Measurements from ENCODE around the gene WBP2.

WBP2 gene

GRCh38 chr17:75845058-75845711 lies 9.9 kb downstream of the WBP2 start:
- peak in 1 of 2 donors; percentile 28 for DNase-seq (ENCODE audit: low read depth in 2 of 2, low spot score in 1 of 2)

DNA sequence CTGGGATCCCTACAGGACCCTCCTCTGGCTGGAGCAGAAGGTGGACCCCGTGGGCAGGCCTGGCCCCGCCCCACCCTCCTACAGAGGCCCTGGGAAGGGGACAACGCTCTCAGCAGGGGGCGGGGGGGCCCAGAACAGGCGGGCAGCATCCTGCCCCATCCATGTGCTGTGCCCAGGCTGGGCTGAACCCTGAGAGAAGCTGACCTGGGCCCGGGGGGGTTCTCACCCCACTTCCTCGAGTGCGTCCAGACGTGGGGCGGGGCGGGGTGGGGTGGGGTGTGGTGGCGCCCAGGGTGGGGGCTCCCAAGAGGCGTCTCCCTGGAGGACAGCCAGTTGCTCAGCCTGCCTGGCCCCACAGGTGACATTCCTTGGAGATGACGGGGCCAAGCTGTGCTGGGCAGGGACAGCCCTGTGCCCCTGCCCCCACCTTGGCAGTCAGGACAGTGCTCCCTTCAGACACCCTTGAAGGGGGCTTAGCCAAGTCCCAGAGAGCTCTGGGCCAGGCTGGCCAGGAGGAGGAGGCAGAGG lies 10.5 kb downstream of the WBP2 start:
- no peak for DNase-seq (ENCODE audit: low read depth in 2 of 2, low spot score in 1 of 2)

DNA sequence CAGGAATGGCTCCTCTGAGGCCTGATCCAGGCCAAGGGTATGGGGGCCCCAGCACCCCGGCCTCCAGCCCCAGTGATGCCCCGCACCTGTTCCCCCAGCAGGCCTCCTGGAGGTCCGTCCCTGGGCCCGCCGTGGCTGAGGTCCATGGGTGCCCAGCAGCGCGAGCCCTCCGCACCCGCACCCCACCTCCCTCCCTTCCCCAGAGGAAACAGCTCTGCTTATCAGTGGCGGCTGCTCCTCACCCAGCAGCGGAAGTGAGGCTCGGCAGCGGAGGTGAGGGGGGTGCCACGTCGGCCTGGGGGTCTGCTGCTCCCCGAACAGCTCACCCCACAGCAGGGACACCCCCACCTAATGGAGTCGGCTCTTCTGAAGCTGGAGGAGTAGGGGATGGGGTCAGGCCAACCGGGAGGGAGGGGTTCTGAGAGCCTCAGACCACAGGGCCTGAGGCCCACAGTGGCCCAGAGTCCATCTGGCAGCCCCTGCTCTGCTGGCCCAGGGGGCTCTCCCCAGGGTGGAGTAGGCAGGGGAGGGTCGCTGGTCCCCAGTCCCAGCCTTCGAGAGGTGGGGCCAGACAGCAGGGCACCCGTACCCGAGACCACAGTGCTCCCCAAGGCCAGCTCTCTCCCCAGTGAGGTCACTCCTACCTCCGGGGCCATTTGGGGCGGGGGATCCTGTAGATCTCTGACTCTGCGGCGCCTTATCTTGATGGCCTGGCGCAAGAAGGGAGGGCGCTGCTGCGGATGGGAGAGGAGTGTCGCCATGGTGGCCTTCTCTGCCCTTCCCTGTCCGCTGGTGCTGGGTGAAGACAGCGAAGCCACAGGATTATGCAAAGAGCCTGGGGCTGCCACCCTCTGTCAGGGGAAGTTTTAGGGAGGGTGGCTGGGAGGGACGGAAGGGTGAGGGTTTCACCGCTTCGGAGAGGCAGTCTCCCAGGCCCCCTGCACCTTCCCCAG lies 11.3 kb downstream of the WBP2 start, which contains the start of gene UNC13D:
TSS of gene UNC13D (minus strand) at position 828 of the 953 bp plus-strand sequence. CDS start at position 761, 67 bp downstream.
- peak in 1 of 2 donors; percentile 44 for DNase-seq (ENCODE audit: low read depth in 2 of 2, low spot score in 1 of 2)

DNA sequence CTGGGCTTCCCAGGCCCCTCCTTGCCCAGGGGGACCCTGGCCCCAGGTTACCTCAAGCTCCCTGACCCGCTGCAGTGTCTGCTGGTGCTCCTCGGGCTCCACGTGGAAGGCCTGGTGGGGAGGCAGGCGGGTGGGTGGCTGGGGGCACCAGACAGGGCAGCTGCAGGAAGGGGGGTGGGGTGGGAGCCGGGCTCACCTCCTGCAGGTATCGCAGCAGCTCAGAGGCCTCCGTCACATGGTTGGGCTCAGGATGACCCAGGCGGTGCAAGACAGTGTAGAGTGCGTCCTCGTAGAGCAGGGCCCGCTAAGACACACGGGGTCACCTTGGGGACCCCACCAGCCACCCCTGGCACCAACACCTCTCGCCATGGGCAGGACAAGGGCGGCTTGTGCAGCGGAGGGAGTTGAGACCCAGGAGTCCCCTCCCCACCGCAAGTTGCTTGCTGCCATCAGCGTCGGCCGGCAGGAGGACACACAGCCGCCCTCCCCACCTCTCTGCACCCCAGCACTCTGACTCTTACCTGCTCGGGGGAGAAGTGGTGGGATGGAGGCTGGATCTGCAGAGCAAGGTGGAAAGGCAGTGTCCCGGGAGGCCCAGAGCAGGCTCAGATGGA lies 12.1 kb downstream of the WBP2 start:
- no peak for DNase-seq (ENCODE audit: low read depth in 2 of 2, low spot score in 1 of 2)

GRCh38 chr17:75842411-75842810 lies 12.7 kb downstream of the WBP2 start:
- DNase-seq (ENCODE audit: low read depth in 2 of 2, low spot score in 1 of 2) = no peak

- DNase-seq (ENCODE audit: low read depth in 2 of 2, low spot score in 1 of 2) = no peak
These were observed 14.4 kb downstream of the WBP2 start for GRCh38 chr17:75840799-75841164.

DNA sequence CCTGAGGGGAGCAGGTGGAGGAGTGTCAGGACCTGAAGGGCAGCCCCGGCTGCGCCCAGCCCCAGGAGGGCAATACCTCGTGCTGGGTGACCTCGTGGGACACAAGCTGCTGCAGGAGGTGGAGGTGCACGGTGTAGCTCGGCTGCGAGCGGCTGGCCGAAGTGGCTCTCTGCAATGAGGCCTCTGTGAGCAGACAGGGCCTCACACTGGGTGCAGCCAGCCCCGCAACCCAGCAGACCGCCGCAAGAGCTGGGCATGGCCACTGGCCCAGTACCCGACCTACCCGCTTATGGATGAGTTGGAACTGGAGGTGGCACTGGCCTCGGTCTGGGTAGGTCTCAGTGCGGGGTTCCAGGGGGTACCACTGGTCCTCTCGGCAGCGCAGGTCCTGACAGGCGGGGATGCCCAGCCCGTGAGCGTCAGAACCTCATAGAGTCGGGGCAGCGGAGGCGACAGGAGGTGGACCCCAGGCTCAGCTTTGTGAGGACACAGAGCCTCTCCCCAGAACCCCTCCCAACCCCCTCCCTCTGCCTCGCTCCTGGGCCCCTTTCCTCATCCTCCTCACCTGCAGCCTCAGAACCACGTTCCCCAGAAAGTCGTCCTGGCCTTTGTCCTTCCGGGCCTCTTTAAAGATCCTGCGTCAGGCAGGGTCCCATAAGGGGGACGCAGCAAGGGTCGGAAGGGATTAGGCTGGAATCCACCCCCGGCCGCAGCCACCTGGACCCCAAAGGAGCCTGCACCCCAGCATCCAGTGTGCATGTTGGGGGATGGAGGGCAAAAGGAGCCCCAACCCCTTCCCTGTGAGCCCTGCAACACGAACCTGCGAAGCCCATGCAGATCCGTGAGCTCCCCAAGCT lies 15.0 kb downstream of the WBP2 start:
- no peak for DNase-seq (ENCODE audit: low read depth in 2 of 2, low spot score in 1 of 2)

GRCh38 chr17:75838410-75838809 lies 16.7 kb downstream of the WBP2 start:
- no peak for DNase-seq (ENCODE audit: low read depth in 2 of 2, low spot score in 1 of 2)

GRCh38 chr17:75837899-75838298 lies 17.2 kb downstream of the WBP2 start:
- no peak for DNase-seq (ENCODE audit: low read depth in 2 of 2, low spot score in 1 of 2)

DNA sequence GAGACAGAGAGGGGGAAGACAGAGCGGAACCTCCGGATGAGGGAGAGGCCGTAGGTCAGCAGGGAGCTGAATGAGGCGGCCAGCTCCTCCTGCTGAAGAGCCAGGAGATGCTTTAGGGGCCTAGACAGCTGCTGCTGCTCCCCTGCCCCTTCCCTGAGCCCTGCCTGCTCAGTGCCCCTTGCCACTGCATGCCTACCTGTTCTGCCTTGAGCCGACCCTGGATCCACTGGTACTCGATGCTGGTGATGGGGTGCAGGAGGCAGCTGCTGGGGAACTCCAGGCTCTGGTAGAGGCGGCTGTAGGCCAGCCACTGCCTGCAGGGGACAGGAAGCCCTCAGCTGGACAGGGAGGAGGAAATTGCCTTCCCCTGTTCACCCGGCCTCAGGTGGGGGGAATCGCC lies 18.5 kb downstream of the WBP2 start:
- no peak for DNase-seq (ENCODE audit: low read depth in 2 of 2, low spot score in 1 of 2)

DNA sequence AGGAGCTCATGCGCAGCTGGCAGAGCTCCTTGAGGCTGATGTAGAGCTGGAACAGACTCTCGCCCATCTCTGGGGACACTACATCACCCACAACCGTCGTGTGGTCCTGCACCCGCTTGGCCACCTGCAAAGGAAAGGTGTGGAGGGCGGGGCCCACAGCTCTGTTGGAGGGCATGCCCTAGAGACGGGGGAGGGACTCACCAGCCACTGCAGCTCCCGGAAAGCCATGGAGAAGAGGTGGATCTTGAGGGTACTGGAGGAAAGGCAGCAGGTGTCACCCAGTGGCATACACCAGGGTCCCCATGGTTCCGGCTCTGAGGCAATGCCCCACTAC lies 19.5 kb downstream of the WBP2 start:
- no peak for DNase-seq (ENCODE audit: low read depth in 2 of 2, low spot score in 1 of 2)

DNA sequence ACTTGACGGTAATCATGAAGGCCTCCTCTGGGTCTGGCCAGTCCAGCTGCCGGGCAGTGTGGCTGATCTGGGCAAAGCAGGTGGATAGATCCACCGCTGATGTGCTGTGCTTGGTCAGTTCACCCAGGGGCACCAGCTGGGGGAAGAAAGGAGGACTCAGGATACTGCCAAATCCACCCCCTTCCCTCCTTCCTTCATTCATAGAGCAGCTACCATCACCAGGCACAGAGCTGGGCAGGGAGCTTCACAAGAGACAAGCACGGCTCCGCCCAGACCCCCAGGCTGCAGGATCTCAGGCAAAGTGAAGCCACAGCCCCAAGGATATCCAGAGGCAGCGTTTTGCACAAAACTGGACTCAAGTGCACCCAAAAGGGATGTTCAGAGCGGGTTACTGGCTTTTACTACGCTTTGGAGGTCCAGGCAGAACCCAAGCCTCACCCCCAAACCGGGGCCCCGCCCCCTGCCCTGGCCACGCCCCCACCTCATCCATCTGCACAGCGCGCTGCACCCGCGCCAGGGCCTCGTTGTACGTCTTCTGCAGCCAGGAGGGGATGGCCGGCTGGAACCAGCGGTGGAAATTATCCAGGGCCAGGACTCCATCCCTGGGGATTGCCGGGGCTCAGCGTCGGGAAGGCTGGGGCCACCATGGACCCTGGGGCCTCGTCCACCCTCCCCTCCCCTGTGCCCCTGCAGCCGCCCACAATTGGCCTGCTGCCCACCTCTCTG lies 20.0 kb downstream of the WBP2 start:
- DNase-seq (ENCODE audit: low read depth in 2 of 2, low spot score in 1 of 2) = no peak

DNA sequence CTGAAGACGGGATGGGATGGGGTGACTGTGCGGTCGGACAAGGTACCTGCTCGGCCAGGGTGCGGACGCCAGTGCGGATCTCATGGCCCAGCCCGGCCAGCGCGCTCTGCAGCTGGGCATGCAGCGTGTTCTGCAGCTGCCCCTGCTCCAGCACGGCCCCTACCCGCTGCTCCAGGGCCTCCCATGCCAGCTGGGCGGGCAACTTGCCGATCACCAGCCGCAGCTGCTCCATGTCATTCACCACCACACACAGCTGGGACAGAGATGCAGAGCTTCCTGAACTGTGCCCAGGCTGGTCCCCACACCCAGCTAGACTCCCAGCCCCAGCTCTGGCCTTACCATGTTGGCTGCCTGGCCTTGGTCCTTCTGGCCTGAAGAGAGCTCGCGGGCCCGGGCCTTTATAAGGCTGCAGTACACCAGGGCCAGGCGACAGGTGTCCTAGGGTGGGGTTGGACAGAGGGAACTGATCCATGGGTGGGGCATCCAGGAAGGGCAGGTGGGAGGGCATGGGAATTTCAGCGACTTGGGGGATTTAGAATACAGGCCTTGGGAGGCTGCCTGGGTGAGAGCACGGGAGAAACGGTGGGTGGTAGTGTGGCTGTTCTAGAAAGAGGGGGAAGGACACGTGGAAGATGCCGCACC lies 20.7 kb downstream of the WBP2 start:
- DNase-seq (ENCODE audit: low read depth in 2 of 2, low spot score in 1 of 2) = no peak

DNA sequence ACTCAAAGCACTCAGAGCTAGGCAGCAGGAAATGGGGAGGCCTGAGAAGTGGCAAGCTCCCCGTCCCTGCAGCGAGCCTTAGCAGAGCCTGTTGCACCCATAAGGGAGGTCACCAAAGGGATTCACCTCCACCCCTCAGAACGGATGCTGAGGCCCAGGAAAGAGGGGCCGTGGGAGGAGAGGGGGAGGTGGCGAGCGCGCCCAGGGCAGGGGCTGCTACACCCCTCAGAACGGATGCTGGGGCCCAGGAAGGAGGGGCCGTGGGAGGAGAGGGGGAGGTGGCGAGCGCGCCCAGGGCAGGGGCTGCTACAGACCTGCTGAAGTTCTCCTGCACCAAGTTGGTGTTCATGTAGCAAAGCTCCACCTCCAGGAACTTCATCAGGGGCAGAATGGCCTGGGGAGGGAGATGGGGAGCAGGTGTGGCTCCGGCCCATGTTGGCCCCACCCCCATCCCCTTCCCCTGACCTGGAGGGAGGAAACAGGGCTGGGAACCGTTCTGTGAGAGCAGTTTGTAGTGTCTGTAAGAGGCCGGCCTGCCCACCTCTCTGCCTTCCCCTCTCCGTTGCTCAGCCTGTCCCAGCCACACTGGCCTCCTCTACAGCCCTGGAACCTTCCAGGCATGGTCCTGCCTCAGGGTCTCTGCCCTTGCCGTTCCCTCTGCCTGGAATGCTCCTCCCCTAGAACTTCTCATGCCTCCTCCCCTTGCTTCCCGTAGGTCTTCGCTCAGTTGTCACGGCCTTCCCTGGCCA lies 22.3 kb downstream of the WBP2 start:
- DNase-seq (ENCODE audit: low read depth in 2 of 2, low spot score in 1 of 2) = no peak

GRCh38 chr17:75832164-75832651 lies 22.9 kb downstream of the WBP2 start:
- DNase-seq (ENCODE audit: low read depth in 2 of 2, low spot score in 1 of 2) = peak in 1 of 2 donors; percentile 30

DNA sequence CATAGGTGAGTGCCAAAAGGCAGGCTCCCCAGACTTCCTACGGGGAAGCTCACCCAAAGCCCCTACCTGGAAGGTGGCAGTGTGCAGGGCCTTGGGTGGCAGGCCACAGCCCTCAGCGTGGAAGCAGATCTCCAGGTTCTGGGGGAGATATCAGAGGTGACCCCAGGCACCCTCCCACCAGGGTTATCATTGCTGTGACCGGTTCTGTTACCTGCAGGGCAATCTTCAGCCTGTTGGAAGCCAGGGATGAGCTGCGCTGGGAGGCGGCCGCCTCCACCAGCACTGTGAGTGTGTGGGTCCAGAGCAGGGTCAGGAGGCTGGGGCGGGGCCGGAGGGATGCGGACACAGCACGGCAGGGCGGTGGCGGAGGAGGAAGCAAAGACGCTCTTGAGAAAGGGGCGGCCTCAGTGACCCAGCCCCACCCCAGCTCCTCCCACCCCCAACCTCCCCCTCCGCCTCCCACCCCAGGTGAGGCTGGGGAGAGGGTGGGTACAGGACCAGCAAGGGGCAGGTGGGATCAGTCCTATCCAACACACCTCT lies 24.0 kb downstream of the WBP2 start:
- DNase-seq (ENCODE audit: low read depth in 2 of 2, low spot score in 1 of 2) = no peak

GRCh38 chr17:75830164-75831031 lies 24.7 kb downstream of the WBP2 start:
- no peak for DNase-seq (ENCODE audit: low read depth in 2 of 2, low spot score in 1 of 2)

DNA sequence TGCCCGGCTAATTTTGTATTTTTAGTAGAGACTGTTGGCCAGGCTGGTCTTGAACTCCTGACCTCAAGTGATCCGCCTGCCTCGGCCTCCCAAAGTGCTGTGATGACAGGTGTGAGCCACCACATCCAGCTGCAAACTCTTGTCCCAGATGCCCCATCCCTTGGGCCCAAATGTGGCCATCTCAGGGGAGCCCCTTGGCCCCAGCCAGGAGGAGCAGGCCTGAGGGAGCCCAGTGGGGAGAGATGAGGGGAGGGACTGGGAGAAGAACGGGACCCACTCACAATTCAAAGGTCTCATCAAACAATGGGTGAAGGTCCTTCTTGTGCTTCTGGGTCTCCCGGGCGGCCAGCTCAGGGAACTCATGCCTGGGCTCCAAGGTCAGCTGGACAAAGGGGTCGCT lies 25.4 kb downstream of the WBP2 start:
- DNase-seq (ENCODE audit: low read depth in 2 of 2, low spot score in 1 of 2) = no peak

Measured in stimulated activated CD8-positive, alpha-beta memory T cell treated with anti-CD3 and anti-CD28 coated beads, Interleukin-4, amount 100 ng/mL, for 4 hours (primary cell).